Stimulated activated CD4-positive, alpha-beta T cell treated with anti-CD3 and anti-CD28 coated beads, Interleukin-2, amount 100 ng/mL, for 24 hours (primary cell): ENCODE results near the gene STON2.
"Not testable (repeated sequence)": the region's sequence is repeated elsewhere in the genome, so short reads cannot be mapped to it uniquely, and the experiment has no call there.

ENCODE experiments used
- DNase-seq, 2 donors: peaks; one replicate each; pipeline ENCODE4 v3.0.0-alpha.2; 2020

Gene STON2

GRCh38 chr14:81382517-81383225 lies 17.5 kb downstream of the STON2 start:
- DNase-seq: no peak

GRCh38 chr14:81380009-81380408 lies 20.1 kb downstream of the STON2 start:
- not testable (repeated sequence) for DNase-seq

- DNase-seq: no peak
Measured at GRCh38 chr14:81371802-81372201, 28.3 kb downstream of the STON2 start.

GRCh38 chr14:81367563-81367962 lies 32.6 kb downstream of the STON2 start:
- DNase-seq: no peak

- no peak for DNase-seq
Measured at GRCh38 chr14:81366884-81367283, 33.2 kb downstream of the STON2 start.

GRCh38 chr14:81366214-81366613 lies 33.9 kb downstream of the STON2 start:
- DNase-seq: no peak

- no peak for DNase-seq
Measured at GRCh38 chr14:81363746-81364378, 36.3 kb downstream of the STON2 start.

- DNase-seq: no peak
Measured at GRCh38 chr14:81353691-81354323, 46.3 kb downstream of the STON2 start.

- DNase-seq: no peak
Measured at GRCh38 chr14:81352413-81352812, 47.7 kb downstream of the STON2 start.

GRCh38 chr14:81351205-81351604 lies 48.9 kb downstream of the STON2 start:
- no peak for DNase-seq

- DNase-seq: no peak
Measured at GRCh38 chr14:81350344-81351130, 49.6 kb downstream of the STON2 start.

- DNase-seq: no peak
Measured at GRCh38 chr14:81348061-81348460, 52.1 kb downstream of the STON2 start.

GRCh38 chr14:81345781-81346180 lies 54.3 kb downstream of the STON2 start:
- no peak for DNase-seq

GRCh38 chr14:81344481-81345160 lies 55.5 kb downstream of the STON2 start:
- no peak for DNase-seq

- no peak for DNase-seq
Measured at GRCh38 chr14:81343701-81344100, 56.4 kb downstream of the STON2 start.

GRCh38 chr14:81342850-81343580 lies 57.1 kb downstream of the STON2 start:
- DNase-seq: no peak

- DNase-seq: no peak
Measured at GRCh38 chr14:81341781-81342180, 58.3 kb downstream of the STON2 start.

GRCh38 chr14:81341370-81341769 lies 58.8 kb downstream of the STON2 start:
- no peak for DNase-seq

- DNase-seq: no peak
Measured at GRCh38 chr14:81340201-81340600, 59.9 kb downstream of the STON2 start.

- DNase-seq: no peak
Measured at GRCh38 chr14:81337073-81337472, 63.1 kb downstream of the STON2 start.

- no peak for DNase-seq
Measured at GRCh38 chr14:81336009-81336408, 64.1 kb downstream of the STON2 start.

GRCh38 chr14:81332725-81333124 lies 67.4 kb downstream of the STON2 start:
- no peak for DNase-seq
